ENCODE results near the gene MLLT3. TPM values are rescaled to one million over a fixed set of nuclear protein-coding genes. Genes with fewer than 3 reads are reported as not detected.

Gene MLLT3
- total and polyA plus RNA-seq, 2 donors (not counting 3 experiments of a cell fraction or from before 2014, with no cell fraction given) = 6.1 to 10.0 TPM

GRCh38 chr9:20390400-20390799 lies 231.9 kb downstream of the MLLT3 start:
- ChIA-PET POLR2A (no interaction called here), CTCF (no interaction called here)
- BruUV-seq (replicated peaks) = no TSS peak
- intact Hi-C loops (cut with micrococcal nuclease) (no loop called here), dilution Hi-C loops (cut with MboI; ENCODE audit: extremely low pct_ligation_motif_present, low sequenced_read_pairs) (no loop called here)
- H3K9ac ChIP-seq (replicated peaks; ENCODE audit: extremely low read depth, insufficient read depth, low read length) = no peak overlapping the region
- no peak overlapping the region for H2AFZ ChIP-seq (ENCODE audit: low read depth, low read length)
- no peak overlapping the region for H3K4me3 ChIP-seq (replicated peaks in 1 of 3; ENCODE audit: insufficient read depth in 1 of 3, low read depth in 1 of 3, low read length in 3 of 3)
- no peak overlapping the region for H3K4me2 ChIP-seq (ENCODE audit: insufficient read depth, low read length)
- DNase-seq (ENCODE audit: low read depth, low spot score) (no peak), FAIRE-seq (no peak)
- H3K79me2 ChIP-seq (ENCODE audit: control insufficient read depth, insufficient read depth, low read length) = no peaks in the 10 kb centered on the region
- H3K9me1 ChIP-seq (replicated peaks; ENCODE audit: control insufficient read depth, extremely low read depth, insufficient read depth, low read length) = no peaks in the 10 kb centered on the region
- no peaks in the 10 kb centered on the region for H3K9me3 ChIP-seq (replicated peaks; ENCODE audit: control insufficient read depth, insufficient read depth, low read length)
- H3K27ac ChIP-seq (ENCODE audit: insufficient read depth, low read depth, low read length) = no peak overlapping the region
- no peaks in the 10 kb centered on the region for H3K4me1 ChIP-seq (ENCODE audit: control insufficient read depth, extremely low read depth, insufficient read depth, low read length)
- H4K20me1 ChIP-seq (replicated peaks; ENCODE audit: control insufficient read depth, extremely low read depth, insufficient read depth, low read length) = no peaks in the 10 kb centered on the region
- no peaks in the 10 kb centered on the region for H3K27me3 ChIP-seq (ENCODE audit: control insufficient read depth in 2 of 2, insufficient read depth in 2 of 2, low read length in 2 of 2)
- H3K36me3 ChIP-seq (ENCODE audit: control insufficient read depth in 2 of 2, extremely low read depth in 1 of 2, insufficient read depth in 2 of 2, low read length in 2 of 2) = no peaks in the 10 kb centered on the region
- no peak for TF ChIP-seq GATA2 (IDR thresholded peaks at IDR 0.05; ENCODE audit: insufficient read depth, insufficient read length, low read depth, low read length)
- TF ChIP-seq JUN (IDR thresholded peaks at IDR 0.05; ENCODE audit: borderline replicate concordance, insufficient read depth, insufficient read length, low read depth) = no peak
- no peak for TF ChIP-seq FOS (IDR thresholded peaks at IDR 0.05; ENCODE audit: borderline replicate concordance, insufficient read depth, low read length)
- TF ChIP-seq MYC (IDR thresholded peaks at IDR 0.05; ENCODE audit: low read depth, low read length) = no peak

- TF ChIP-seq EZH2 (IDR thresholded peaks at IDR 0.05; ENCODE audit: borderline replicate concordance, low read depth, low read length, severe bottlenecking) (no peak), POLR2AphosphoS5 (IDR thresholded peaks at IDR 0.05; ENCODE audit: insufficient read depth, low read depth, low read length) (no peak), JUN (IDR thresholded peaks at IDR 0.05; ENCODE audit: borderline replicate concordance, insufficient read depth, insufficient read length, low read depth) (no peak)
- CTCF ChIA-PET = no interaction called here
- POLR2A ChIA-PET = no interaction called here
- H3K9me3 ChIP-seq (replicated peaks; ENCODE audit: control insufficient read depth, insufficient read depth, low read length) = no peaks in the 10 kb centered on the region
- dilution Hi-C loops (cut with MboI; ENCODE audit: extremely low pct_ligation_motif_present, low sequenced_read_pairs) (no loop called here), intact Hi-C loops (cut with micrococcal nuclease) (no loop called here)
- H3K4me3 ChIP-seq (replicated peaks in 1 of 3; ENCODE audit: insufficient read depth in 1 of 3, low read depth in 1 of 3, low read length in 3 of 3) = no peak overlapping the region
- no peak overlapping the region for H2AFZ ChIP-seq (ENCODE audit: low read depth, low read length)
- H3K27ac ChIP-seq (ENCODE audit: insufficient read depth, low read depth, low read length) = no peak overlapping the region
- no peak for FAIRE-seq
- no TSS peak for BruUV-seq (replicated peaks)
- H3K27me3 ChIP-seq (ENCODE audit: control insufficient read depth in 2 of 2, insufficient read depth in 2 of 2, low read length in 2 of 2) = no peaks in the 10 kb centered on the region
- H3K9ac ChIP-seq (replicated peaks; ENCODE audit: extremely low read depth, insufficient read depth, low read length) = no peak overlapping the region
- H3K79me2 ChIP-seq (ENCODE audit: control insufficient read depth, insufficient read depth, low read length) = no peaks in the 10 kb centered on the region
- no peak overlapping the region for H3K4me2 ChIP-seq (ENCODE audit: insufficient read depth, low read length)
- no peaks in the 10 kb centered on the region for H3K4me1 ChIP-seq (ENCODE audit: control insufficient read depth, extremely low read depth, insufficient read depth, low read length)
- no peaks in the 10 kb centered on the region for H3K9me1 ChIP-seq (replicated peaks; ENCODE audit: control insufficient read depth, extremely low read depth, insufficient read depth, low read length)
- H3K36me3 ChIP-seq (ENCODE audit: control insufficient read depth in 2 of 2, extremely low read depth in 1 of 2, insufficient read depth in 2 of 2, low read length in 2 of 2) = no peaks in the 10 kb centered on the region
- no peak for DNase-seq (ENCODE audit: low read depth, low spot score)
- no peaks in the 10 kb centered on the region for H4K20me1 ChIP-seq (replicated peaks; ENCODE audit: control insufficient read depth, extremely low read depth, insufficient read depth, low read length)
Observed at GRCh38 chr9:20387062-20387461, 235.2 kb downstream of the MLLT3 start.

Measured in endothelial cell of umbilical vein (primary cell).